HepG2 (cell line): ENCODE data around the gene GPATCH4. TPM values are rescaled to one million over a fixed set of nuclear protein-coding genes. Genes with fewer than 3 reads are reported as not detected.

Experiments
- ADNP ChIP-seq: sonication (generic); formaldehyde crosslinking; IDR thresholded peaks from 2 replicates; pipeline ENCODE4 v1.4.0; 2020; ENCODE audit warnings: missing genetic modification reagents
- CBX2 ChIP-seq, 2 experiments: fragments of 200-600 bp in 1 of 2; sonication (generic); formaldehyde crosslinking in 1 of 2; IDR thresholded peaks; 2 replicates each; pipeline versions ENCODE4 v1.7.0 to v1.8.1; 2018 to 2022; ENCODE audit warnings: low read depth in 2 of 2, low read length in 1 of 2, mild to moderate bottlenecking in 1 of 2, missing genetic modification reagents in 1 of 2
- EZH2 ChIP-seq: conservative IDR thresholded peaks from 2 replicates; pipeline ENCODE4 v1.6.1; 2012; ENCODE audit warnings: mild to moderate bottlenecking, low read depth, low read length, moderate library complexity
- FOXK2 ChIP-seq: fragments of 450-650 bp; IDR thresholded peaks from 2 replicates; pipeline ENCODE4 v1.6.1; 2016
- HBP1 ChIP-seq: IDR thresholded peaks from 2 replicates; pipeline ENCODE4 v1.6.1; 2016; ENCODE audit warnings: low read depth, control low read depth
- KLF15 ChIP-seq: sonication (generic); formaldehyde crosslinking; IDR thresholded peaks from 2 replicates; pipeline ENCODE4 v1.8.1; 2023; ENCODE audit warnings: borderline replicate concordance, mild to moderate bottlenecking, inconsistent platforms, missing genetic modification reagents, mixed read lengths
- MLX ChIP-seq: IDR thresholded peaks from 2 replicates; pipeline ENCODE4 v1.6.1; 2016
- MNT ChIP-seq: fragments of 450-650 bp; IDR thresholded peaks from 2 replicates; pipeline ENCODE4 v1.6.1; 2016
- NBN ChIP-seq: fragments of 450-650 bp; conservative IDR thresholded peaks from 2 replicates; pipeline ENCODE4 v1.6.1; 2017
- NR3C1 ChIP-seq: sonication (generic); formaldehyde crosslinking; IDR thresholded peaks from 2 replicates; pipeline ENCODE4 v1.4.0; 2020; ENCODE audit warnings: missing genetic modification reagents
- RBFOX2 ChIP-seq: fragments of 200-400 bp; formaldehyde crosslinking; IDR thresholded peaks from 2 replicates; pipeline ENCODE4 v1.6.1; 2017; ENCODE audit warnings: low read depth, mild to moderate bottlenecking, low read length
- REPIN1 ChIP-seq: sonication (generic); formaldehyde crosslinking; IDR thresholded peaks from 2 replicates; pipeline ENCODE4 v1.8.0; 2022; ENCODE audit warnings: missing genetic modification reagents, low read depth, mild to moderate bottlenecking, borderline replicate concordance
- TAF1 ChIP-seq: sonication (generic); formaldehyde crosslinking; IDR thresholded peaks from 2 replicates; pipeline ENCODE4 v1.4.0; 2020; ENCODE audit warnings: missing genetic modification reagents
- TCF7L2 ChIP-seq: IDR thresholded peaks from 2 replicates; pipeline ENCODE4 v1.6.1; 2011; ENCODE audit warnings: mild to moderate bottlenecking, low read depth, low read length, moderate library complexity
- ZEB1 ChIP-seq: IDR thresholded peaks from 2 replicates; pipeline ENCODE4 v1.6.1; 2012; ENCODE audit warnings: mild to moderate bottlenecking, low read depth, inconsistent platforms; ENCODE audit not compliant: insufficient replicate concordance
- ZFP36 ChIP-seq: fragments of 150-350 bp; IDR thresholded peaks from 2 replicates; pipeline ENCODE4 v1.6.1; 2018; ENCODE audit warnings: borderline replicate concordance, low read length, low read depth; ENCODE audit not compliant: partially characterized antibody
- ZFP36L2 ChIP-seq: sonication (generic); formaldehyde crosslinking; IDR thresholded peaks from 2 replicates; pipeline ENCODE4 v1.4.0; 2020; ENCODE audit warnings: missing genetic modification reagents
- ZMYM2 ChIP-seq: sonication (generic); formaldehyde crosslinking; IDR thresholded peaks from 2 replicates; pipeline ENCODE4 v1.8.0; 2022; ENCODE audit warnings: mild to moderate bottlenecking, missing genetic modification reagents
- ZNF276 ChIP-seq: sonication (generic); formaldehyde crosslinking; IDR thresholded peaks from 2 replicates; pipeline ENCODE4 v1.4.0; 2020; ENCODE audit warnings: mild to moderate bottlenecking, low read depth, missing genetic modification reagents
- ZNF34 ChIP-seq: sonication (generic); formaldehyde crosslinking; IDR thresholded peaks from 2 replicates; pipeline ENCODE4 v1.4.0; 2020; ENCODE audit warnings: mild to moderate bottlenecking, missing genetic modification reagents, borderline replicate concordance
- ZNF432 ChIP-seq: sonication (generic); formaldehyde crosslinking; IDR thresholded peaks from 2 replicates; pipeline ENCODE4 v1.5.0; 2020; ENCODE audit warnings: missing genetic modification reagents, mild to moderate bottlenecking, borderline replicate concordance
- ZNF557 ChIP-seq: sonication (generic); formaldehyde crosslinking; IDR thresholded peaks from 2 replicates; pipeline ENCODE4 v1.4.0; 2020; ENCODE audit warnings: missing genetic modification reagents
- ZNF816 ChIP-seq: sonication (generic); formaldehyde crosslinking; IDR thresholded peaks from 2 replicates; pipeline ENCODE4 v1.8.0; 2022; ENCODE audit warnings: missing genetic modification reagents, mild to moderate bottlenecking, borderline replicate concordance
- polyA plus RNA-seq, 8 experiments: library from polyadenylated mRNA; depleted of rRNA in 3 of 8; stranded (reverse) in 7 of 8; unstranded in 1 of 8; fragments of >200 nt; fragmentation: Illumina TruSeq in 4 of 8; extraction: Trizol in 4 of 8; gene quantifications; 2 replicates each; pipeline versions ENCODE4 v1.2.1 to v1.2.3, GENCODE V29; 2011 to 2016; ENCODE audit warnings: low read depth in 4 of 8, missing spikeins in 1 of 8, mixed read lengths in 1 of 8; ENCODE audit not compliant: insufficient read depth in 1 of 8
- total RNA-seq, 5 experiments: library from RNA; depleted of rRNA; stranded (reverse); fragments of >200 nt; fragmentation: Illumina TruSeq; extraction: Trizol; gene quantifications; 2 replicates each; pipeline ENCODE4 v1.2.3, GENCODE V29; 2016; ENCODE audit warnings: low read depth in 1 of 5

Gene GPATCH4
- total and polyA plus RNA-seq, 2 of the 13 experiments (the other 11 are each of a cell fraction or from before 2014, with no cell fraction given) = 19.2 to 37.9 TPM

GRCh38 chr1:156591432-156592157 lies 9.7 kb downstream of the GPATCH4 start, which contains the start of gene NAXE (continued):
- TF ChIP-seq MNT (no peak), ZMYM2 (CRISPR knock-in tag) (no peak), KLF15 (CRISPR knock-in tag) (no peak), ZNF816 (CRISPR knock-in tag) (peak; percentile 86), NR3C1 (no peak), MLX (no peak), HBP1 (0 out of 2 replicates have a peak, but pooled peaks have one; percentile 20), ZEB1 (no peak), RBFOX2 (peak; percentile 85), ZFP36 (no peak), TCF7L2 (no peak), ADNP (no peak), NBN (no peak), ZNF276 (CRISPR knock-in tag) (no peak), FOXK2 (no peak), ZNF557 (CRISPR knock-in tag) (0 out of 2 replicates have a peak, but pooled peaks have one; percentile 1), CBX2 (IDR thresholded peaks at IDR 0.05; ENCODE audit: low read depth, low read length) (no peak), CBX2 (CRISPR knock-in tag; IDR thresholded peaks at IDR 0.05; ENCODE audit: low read depth) (no peak), REPIN1 (CRISPR knock-in tag) (peak; percentile 36; the same call in 1 of the 2 replicates), TAF1 (CRISPR knock-in tag) (peak; percentile 74), EZH2 (no peak), ZNF34 (CRISPR knock-in tag) (no peak), ZNF432 (CRISPR knock-in tag) (no peak), ZFP36L2 (no peak)
